Superior temporal gyrus (tissue), 1 donor: Measurements from ENCODE around the gene ZBED2.

ENCODE experiments used
- DNase-seq: peaks from one replicate; pipeline ENCODE4 v3.0.0-alpha.2; 2016; ENCODE audit errors: extremely low spot score

The ZBED2 gene

GRCh38 chr3:111604119-111604518 lies 9.0 kb upstream of the ZBED2 start:
- no peak for DNase-seq

GRCh38 chr3:111603679-111604078 lies 8.5 kb upstream of the ZBED2 start:
- DNase-seq: no peak

GRCh38 chr3:111601810-111602209 lies 6.7 kb upstream of the ZBED2 start:
- DNase-seq: no peak

GRCh38 chr3:111598552-111598951 lies 3.4 kb upstream of the ZBED2 start:
- DNase-seq: no peak

GRCh38 chr3:111598139-111598538 lies 3.0 kb upstream of the ZBED2 start:
- no peak for DNase-seq

- no peak for DNase-seq
These were observed 1.2 kb upstream of the ZBED2 start for GRCh38 chr3:111596328-111596727.

GRCh38 chr3:111594781-111595180 lies 365 bp downstream of the ZBED2 start:
- DNase-seq: no peak

GRCh38 chr3:111594205-111594604 lies 941 bp downstream of the ZBED2 start:
- no peak for DNase-seq

- DNase-seq: no peak
These were observed 1.5 kb downstream of the ZBED2 start for GRCh38 chr3:111593666-111594065.

GRCh38 chr3:111592936-111593335 lies 2.2 kb downstream of the ZBED2 start:
- DNase-seq: no peak

- no peak for DNase-seq
These were observed 3.0 kb downstream of the ZBED2 start for GRCh38 chr3:111592143-111592542.

- DNase-seq: no peak
These were observed 3.6 kb downstream of the ZBED2 start for GRCh38 chr3:111591555-111591954.

GRCh38 chr3:111590143-111590491 lies 5.0 kb downstream of the ZBED2 start:
- DNase-seq: no peak

GRCh38 chr3:111589303-111590142 lies 5.6 kb downstream of the ZBED2 start:
- no peak for DNase-seq

- DNase-seq: no peak
These were observed 6.6 kb downstream of the ZBED2 start for GRCh38 chr3:111588527-111588926.

GRCh38 chr3:111585217-111585616 lies 9.9 kb downstream of the ZBED2 start:
- no peak for DNase-seq

GRCh38 chr3:111584744-111585143 lies 10.4 kb downstream of the ZBED2 start:
- DNase-seq: no peak

- DNase-seq: no peak
These were observed 13.0 kb downstream of the ZBED2 start for GRCh38 chr3:111582120-111582474.

GRCh38 chr3:111581403-111582119 lies 13.6 kb downstream of the ZBED2 start:
- DNase-seq: no peak

- no peak for DNase-seq
These were observed 15.7 kb downstream of the ZBED2 start for GRCh38 chr3:111579495-111579894.

GRCh38 chr3:111578867-111579266 lies 16.3 kb downstream of the ZBED2 start:
- DNase-seq: no peak

GRCh38 chr3:111577798-111578685 lies 17.1 kb downstream of the ZBED2 start:
- no peak for DNase-seq
